ENCODE results near the gene MIF4GD.

- TF ChIP-seq EZH2 (IDR thresholded peaks at IDR 0.05; ENCODE audit: insufficient read depth, poor library complexity, severe bottlenecking): no peak
- no peak for TF ChIP-seq EZH2phosphoT487 (IDR thresholded peaks at IDR 0.05; ENCODE audit: insufficient read depth, low read depth)
Measured at GRCh38 chr17:75272848-75273184, 1.8 kb upstream of the MIF4GD start.

All from GM23248 (cell line).